H9 (cell line): ENCODE data around the gene EFNB2. TPM values are rescaled to one million over a fixed set of nuclear protein-coding genes. Genes with fewer than 3 reads are reported as not detected.

Source experiments
- DNase-seq: peaks from one replicate; pipeline ENCODE4 v3.0.0-alpha.2; 2017
- H2AFZ ChIP-seq: one replicate; pipeline ENCODE4 v1.6.1; 2013; ENCODE audit warnings: mild to moderate bottlenecking, low read length, control low read depth, moderate library complexity
- H2AK5ac ChIP-seq: 2 replicates; pipeline ENCODE4 v1.6.1; 2013; ENCODE audit warnings: low read length, control low read depth, mixed read lengths; ENCODE audit not compliant: insufficient read length
- H2BK120ac ChIP-seq: one replicate; pipeline ENCODE4 v1.6.1; 2013; ENCODE audit warnings: low read depth, mild to moderate bottlenecking, low read length, control low read depth, inconsistent platforms; ENCODE audit not compliant: poor library complexity, severe bottlenecking
- H2BK12ac ChIP-seq: 2 replicates; pipeline ENCODE4 v1.6.1; 2013; ENCODE audit warnings: low read length, control low read depth, mixed read lengths, low read depth; ENCODE audit not compliant: insufficient read length
- H2BK15ac ChIP-seq: 2 replicates; pipeline ENCODE4 v1.6.1; 2013; ENCODE audit warnings: low read depth, low read length, control low read depth
- H2BK20ac ChIP-seq: one replicate; pipeline ENCODE4 v1.6.1; 2013; ENCODE audit warnings: low read depth, mild to moderate bottlenecking, low read length, control low read depth, inconsistent platforms; ENCODE audit not compliant: poor library complexity, severe bottlenecking
- H2BK5ac ChIP-seq: 2 replicates; pipeline ENCODE4 v1.6.1; 2013; ENCODE audit warnings: low read length, control low read depth, mixed read lengths; ENCODE audit not compliant: insufficient read length
- H3K14ac ChIP-seq: 2 replicates; pipeline ENCODE4 v1.6.1; 2013; ENCODE audit warnings: low read length, control low read depth; ENCODE audit not compliant: insufficient read depth
- H3K18ac ChIP-seq: 2 replicates; pipeline ENCODE4 v1.6.1; 2013; ENCODE audit warnings: low read depth, mild to moderate bottlenecking, mixed read lengths, low read length, control low read depth; ENCODE audit not compliant: insufficient read length
- H3K23ac ChIP-seq: 2 replicates; pipeline ENCODE4 v1.6.1; 2013; ENCODE audit warnings: low read length, control low read depth, mixed read lengths, low read depth; ENCODE audit not compliant: insufficient read length
- H3K23me2 ChIP-seq: 2 replicates; pipeline ENCODE4 v1.6.1; 2013; ENCODE audit warnings: low read depth, mild to moderate bottlenecking, mixed read lengths, low read length, control low read depth; ENCODE audit not compliant: insufficient read length, poor library complexity, severe bottlenecking
- H3K27ac ChIP-seq: 2 replicates; pipeline ENCODE4 v1.5.1; 2013; ENCODE audit warnings: low read length, control low read depth, mixed read lengths, low read depth; ENCODE audit not compliant: insufficient read length
- H3K27me3 ChIP-seq: 2 replicates; pipeline ENCODE4 v1.6.1; 2013; ENCODE audit warnings: low read length, control low read depth, inconsistent platforms; ENCODE audit not compliant: insufficient read depth
- H3K4ac ChIP-seq: 2 replicates; pipeline ENCODE4 v1.6.1; 2013; ENCODE audit warnings: low read depth, mild to moderate bottlenecking, control low read depth, inconsistent platforms, low read length, moderate library complexity
- H3K4me1 ChIP-seq: 2 replicates; pipeline ENCODE4 v1.6.1; 2013; ENCODE audit warnings: low read length, control low read depth, inconsistent platforms; ENCODE audit not compliant: insufficient read depth
- H3K4me2 ChIP-seq: 2 replicates; pipeline ENCODE4 v1.6.1; 2013; ENCODE audit warnings: low read length, control low read depth, mixed read lengths; ENCODE audit not compliant: insufficient read length, insufficient read depth
- H3K56ac ChIP-seq: 2 replicates; pipeline ENCODE4 v1.6.1; 2013; ENCODE audit warnings: low read depth, mild to moderate bottlenecking, mixed read lengths, low read length, control low read depth; ENCODE audit not compliant: insufficient read length
- H3K79me1 ChIP-seq: 2 replicates; pipeline ENCODE4 v1.6.1; 2013; ENCODE audit warnings: low read depth, mild to moderate bottlenecking, moderate library complexity, low read length, control low read depth, inconsistent platforms; ENCODE audit not compliant: insufficient read depth, poor library complexity, severe bottlenecking
- H3K79me2 ChIP-seq: 2 replicates; pipeline ENCODE4 v1.6.1; 2013; ENCODE audit warnings: low read length, control low read depth, inconsistent platforms; ENCODE audit not compliant: insufficient read depth
- H3K9ac ChIP-seq: 2 replicates; pipeline ENCODE4 v1.6.1; 2013; ENCODE audit warnings: low read length, control low read depth, mixed read lengths; ENCODE audit not compliant: insufficient read length; ENCODE audit errors: extremely low read depth
- H3K9me3 ChIP-seq: one replicate; pipeline ENCODE4 v1.6.1; 2013; ENCODE audit warnings: low read depth, low read length, inconsistent platforms; ENCODE audit not compliant: control insufficient read depth
- H3T11ph ChIP-seq: one replicate; pipeline ENCODE4 v1.6.1; 2013; ENCODE audit warnings: mild to moderate bottlenecking, low read length, control low read depth, inconsistent platforms
- H4K20me1 ChIP-seq: one replicate; pipeline ENCODE4 v1.6.1; 2013; ENCODE audit not compliant: control insufficient read depth, insufficient read length, insufficient read depth
- H4K5ac ChIP-seq: 2 replicates; pipeline ENCODE4 v1.6.1; 2013; ENCODE audit warnings: low read depth, mild to moderate bottlenecking, mixed read lengths, low read length, control low read depth; ENCODE audit not compliant: insufficient read length
- H4K8ac ChIP-seq: replicated peaks from 2 replicates; pipeline ENCODE4 v1.6.1; 2013; ENCODE audit warnings: low read length, control low read depth, mixed read lengths, low read depth; ENCODE audit not compliant: insufficient read length
- H4K91ac ChIP-seq: 2 replicates; pipeline ENCODE4 v1.6.1; 2013; ENCODE audit warnings: low read depth, mild to moderate bottlenecking, moderate library complexity, mixed read lengths, low read length, control low read depth; ENCODE audit not compliant: insufficient read length
- H3K27ac Mint-ChIP-seq, 3 experiments: 2 replicates in 2 of 3; 3 replicates in 1 of 3; pipeline ENCODE4 v1.8.0; 2020 to 2021; ENCODE audit warnings: mixed read lengths in 3 of 3, mild to moderate bottlenecking in 1 of 3, moderate library complexity in 1 of 3
- H3K27me3 Mint-ChIP-seq: 2 replicates; pipeline ENCODE4 v1.8.0; 2021; ENCODE audit warnings: low read depth, mild to moderate bottlenecking, moderate library complexity, mixed read lengths
- H3K36me3 Mint-ChIP-seq, 3 experiments: 2 replicates in 2 of 3; 3 replicates in 1 of 3; pipeline ENCODE4 v1.8.0; 2020 to 2021; ENCODE audit warnings: low read depth in 3 of 3, mixed read lengths in 3 of 3; ENCODE audit not compliant: insufficient read depth in 1 of 3
- H3K4me1 Mint-ChIP-seq, 2 experiments: 2 replicates each; pipeline ENCODE4 v1.8.0; 2020; ENCODE audit warnings: mixed read lengths in 2 of 2
- H3K4me3 Mint-ChIP-seq, 2 experiments: 2 replicates in 1 of 2; 3 replicates in 1 of 2; pipeline ENCODE4 v1.8.0; 2020 to 2021; ENCODE audit warnings: mild to moderate bottlenecking in 2 of 2, mixed read lengths in 2 of 2, moderate library complexity in 1 of 2
- H3K9me3 Mint-ChIP-seq, 2 experiments: 2 replicates in 1 of 2; 3 replicates in 1 of 2; pipeline ENCODE4 v1.8.0; 2020; ENCODE audit warnings: mild to moderate bottlenecking in 2 of 2, mixed read lengths in 2 of 2, moderate library complexity in 1 of 2
- CTCF ChIP-seq: fragments of 200-600 bp; sonication (generic); conservative IDR thresholded peaks from 3 replicates; pipeline ENCODE4 v1.8.0; 2021; ENCODE audit warnings: antibody characterized with exemption, mild to moderate bottlenecking
- WGBS: extraction: QIAGEN DNeasy Blood & Tissue Kit; methylation state at CpG from one replicate; pipeline ENCODE4 v1.1.7; 2013; ENCODE audit warnings: missing lambda C conversion rate, low lambda C conversion rate, mixed read lengths; ENCODE audit not compliant: insufficient read length; ENCODE audit errors: extremely low coverage; 5-methylcytosine and 5-hydroxymethylcytosine counted together
- total RNA-seq: library from RNA; stranded (reverse); gene quantifications from 2 replicates; pipeline ENCODE4 v1.2.1, GENCODE V29; 2021

The EFNB2 gene
- total RNA-seq, 1 experiment from 2014 or later = 12.7 TPM

- no peak overlapping the region for H2AK5ac ChIP-seq
- no peak overlapping the region for H3K4me2 ChIP-seq
- H3K23me2 ChIP-seq = no peaks in the 10 kb centered on the region
- no peak overlapping the region for H3K9ac ChIP-seq
- no peak overlapping the region for H4K8ac ChIP-seq
- no peak overlapping the region for H4K5ac ChIP-seq
- H3K4me3 Mint-ChIP-seq = no peak overlapping the region
- DNase-seq = no peak
- H3K18ac ChIP-seq = no peak overlapping the region
- no peaks in the 10 kb centered on the region for H3K79me1 ChIP-seq
- H3K27me3 ChIP-seq = no peaks in the 10 kb centered on the region
- peaks cover 11% of the 10 kb centered on the region; the same call in 1 of the 2 replicates for H3K79me2 ChIP-seq
- no peak overlapping the region for H2BK5ac ChIP-seq
- H3K4me1 ChIP-seq = peaks cover 34% of the 10 kb centered on the region
- no peak overlapping the region for H3K4ac ChIP-seq
- peaks cover 28% of the 10 kb centered on the region for H3K27me3 Mint-ChIP-seq
- no peaks in the 10 kb centered on the region for H3K9me3 ChIP-seq
- peaks cover 85 to 86% of the 10 kb centered on the region in 2 experiments for H3K4me1 Mint-ChIP-seq
- H2BK120ac ChIP-seq = no peak overlapping the region
- no peak for TF ChIP-seq CTCF
- no peak overlapping the region for H4K91ac ChIP-seq
- H3K36me3 Mint-ChIP-seq = no peaks in the 10 kb centered on the region
- no peak overlapping the region for H3K27ac Mint-ChIP-seq
- no peak overlapping the region for H3T11ph ChIP-seq
- no peak overlapping the region for H2BK12ac ChIP-seq
- H3K9me3 Mint-ChIP-seq = no peaks in the 10 kb centered on the region
- no peak overlapping the region for H3K27ac ChIP-seq
- H2BK15ac ChIP-seq = no peak overlapping the region
- H2AFZ ChIP-seq = no peak overlapping the region
- no peaks in the 10 kb centered on the region for H4K20me1 ChIP-seq
- H3K23ac ChIP-seq = no peak overlapping the region
- no CpG with 5 or more reads among the region's 2 CpGs for WGBS
- no peak overlapping the region for H3K56ac ChIP-seq
- H2BK20ac ChIP-seq = no peak overlapping the region
- H3K14ac ChIP-seq = no peak overlapping the region
These were observed 7.6 kb downstream of the EFNB2 start for GRCh38 chr13:106527826-106528225.
